Measurements from ENCODE around the gene CD276.
"Not testable (repeated sequence)": the region's sequence is repeated elsewhere in the genome, so short reads cannot be mapped to it uniquely, and the experiment has no call there.

Gene CD276

DNA sequence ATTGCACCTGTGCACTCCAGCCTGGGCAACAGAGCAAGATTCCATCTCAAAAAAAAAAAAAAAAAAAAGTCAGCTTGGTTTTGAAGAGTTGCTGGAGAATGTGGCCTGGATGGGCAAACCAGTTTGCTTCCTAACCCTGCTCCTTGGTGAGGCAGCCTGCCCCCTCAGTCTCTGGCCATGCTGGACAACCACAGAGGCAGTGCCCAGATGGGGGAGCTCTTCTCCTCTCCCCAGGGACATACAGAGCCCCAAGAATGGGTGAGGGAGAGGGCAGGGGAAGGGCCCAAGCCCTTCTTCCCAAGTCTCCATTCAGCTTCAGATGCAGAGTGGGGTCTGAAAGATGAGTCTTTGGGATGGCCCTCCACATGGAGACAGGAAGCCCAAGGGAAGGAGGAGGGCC, 27.9 kb downstream of the CD276 start:
- DNase-seq, result no peak

DNA sequence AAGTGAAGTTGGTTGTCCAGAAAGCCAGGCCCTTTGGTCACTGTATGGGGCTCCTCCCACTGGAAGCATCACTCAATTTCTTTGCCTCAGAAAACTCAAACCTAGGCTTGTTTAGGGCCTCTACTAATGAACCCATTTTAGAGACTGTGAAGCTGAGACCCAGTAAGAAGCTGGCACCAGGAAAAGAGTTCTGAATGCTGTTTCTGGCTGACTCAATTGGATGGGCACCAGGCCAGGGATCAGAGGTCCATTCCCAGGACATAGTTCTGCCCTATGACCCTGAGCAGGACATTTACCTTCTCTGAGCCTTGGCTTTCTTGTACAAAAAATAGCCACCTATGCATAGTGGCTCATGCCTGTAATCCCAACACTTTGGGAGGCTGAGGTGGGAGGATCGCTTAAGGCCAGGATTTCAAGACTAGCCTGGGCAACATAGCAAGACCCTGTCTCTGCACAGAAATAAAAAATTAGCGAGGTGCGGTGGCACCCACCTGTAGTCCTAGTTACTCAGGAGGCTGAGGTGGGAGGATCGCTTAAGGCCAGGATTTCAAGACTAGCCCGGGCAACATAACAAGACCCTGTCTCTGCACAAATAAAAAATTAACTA, 30.6 kb downstream of the CD276 start:
- DNase-seq, result no peak

DNA sequence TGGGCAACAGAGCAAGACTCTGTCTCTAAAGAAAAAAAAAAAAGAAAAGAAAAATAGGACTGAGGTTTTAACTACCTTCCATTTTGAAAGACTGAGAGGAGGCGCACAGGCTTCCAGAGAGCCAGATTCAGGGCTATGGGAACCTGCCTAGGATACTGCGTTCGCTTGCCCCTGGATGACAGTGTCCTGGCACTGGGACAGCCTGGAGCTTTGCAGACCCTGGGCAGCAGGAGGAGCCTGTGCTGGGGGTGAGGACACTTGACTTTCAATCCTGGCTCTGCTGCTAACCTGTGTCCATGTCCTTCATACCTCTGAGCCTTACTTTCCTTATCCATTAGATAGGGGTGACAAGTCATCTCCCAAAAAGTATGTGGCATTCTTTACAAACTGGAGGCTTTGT, 31.2 kb downstream of the CD276 start:
- DNase-seq, result no peak

- DNase-seq, result no peak
Measured at GRCh38 chr15:73716417-73716816, 32.2 kb downstream of the CD276 start.

- no peak for DNase-seq
Measured at GRCh38 chr15:73717206-73717605, 33.0 kb downstream of the CD276 start.

GRCh38 chr15:73717802-73718201, 33.6 kb downstream of the CD276 start:
- no peak for DNase-seq

DNA sequence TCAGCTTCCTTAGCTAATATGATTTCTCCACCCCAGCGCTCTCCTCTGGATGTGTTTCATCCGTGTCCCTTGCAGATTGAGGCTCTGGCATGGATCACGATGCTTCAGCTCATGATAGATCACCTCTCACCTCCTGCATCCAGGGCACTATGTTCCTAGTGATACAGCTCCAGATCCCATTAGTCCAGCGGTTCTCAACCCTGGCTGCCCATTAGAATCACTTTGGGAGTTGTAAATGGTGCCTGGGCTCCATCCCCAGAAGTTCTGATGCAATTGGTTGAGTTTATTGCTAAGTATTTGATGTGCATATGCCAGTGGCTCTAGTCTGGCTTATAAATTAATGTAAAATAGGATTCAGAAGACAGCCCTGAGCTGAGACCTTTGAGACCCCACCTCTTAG, 34.5 kb downstream of the CD276 start:
- no peak for DNase-seq

- no peak for DNase-seq
Measured at GRCh38 chr15:73722425-73722824, 38.2 kb downstream of the CD276 start.

DNA sequence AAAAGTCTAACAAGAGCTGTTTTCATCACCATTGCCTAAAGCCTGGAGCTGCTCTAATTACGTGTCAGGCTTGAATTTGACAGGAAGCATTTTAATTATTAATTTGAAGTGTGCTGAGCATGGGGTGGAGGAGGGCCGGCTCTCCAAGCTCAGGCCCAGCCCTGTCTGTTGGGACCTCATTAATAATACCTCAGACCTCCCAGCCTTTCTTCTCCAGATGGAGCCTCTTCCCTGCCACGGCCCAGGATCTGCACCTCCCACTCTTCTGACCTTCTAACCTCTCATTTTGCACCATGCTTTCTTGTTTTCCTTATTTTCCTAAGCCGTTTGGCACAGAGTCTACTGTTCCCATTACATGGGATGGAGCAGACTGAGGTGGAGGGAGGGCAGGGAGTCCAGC, 39.0 kb downstream of the CD276 start:
- no peak for DNase-seq

DNA sequence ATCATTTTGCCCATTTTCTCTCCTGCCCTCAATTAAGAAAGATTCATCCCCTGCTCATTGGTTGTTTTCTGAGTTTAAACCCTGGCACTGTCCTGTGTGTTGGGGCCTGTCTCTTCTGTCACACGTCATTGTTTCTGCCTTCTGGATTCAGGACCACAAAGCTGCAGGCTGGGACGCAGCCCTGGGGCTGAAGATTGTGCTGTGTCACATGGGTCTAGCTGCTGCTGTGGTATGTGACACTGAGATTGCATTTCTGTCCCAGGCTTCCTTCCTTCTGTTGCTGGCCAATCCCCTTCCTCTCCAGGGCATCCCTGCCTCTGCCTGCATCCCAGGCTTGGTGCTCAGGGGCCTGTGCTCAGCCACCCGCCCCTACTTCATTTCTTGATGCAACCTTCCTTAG, 40.0 kb downstream of the CD276 start:
- DNase-seq, result no peak

DNA sequence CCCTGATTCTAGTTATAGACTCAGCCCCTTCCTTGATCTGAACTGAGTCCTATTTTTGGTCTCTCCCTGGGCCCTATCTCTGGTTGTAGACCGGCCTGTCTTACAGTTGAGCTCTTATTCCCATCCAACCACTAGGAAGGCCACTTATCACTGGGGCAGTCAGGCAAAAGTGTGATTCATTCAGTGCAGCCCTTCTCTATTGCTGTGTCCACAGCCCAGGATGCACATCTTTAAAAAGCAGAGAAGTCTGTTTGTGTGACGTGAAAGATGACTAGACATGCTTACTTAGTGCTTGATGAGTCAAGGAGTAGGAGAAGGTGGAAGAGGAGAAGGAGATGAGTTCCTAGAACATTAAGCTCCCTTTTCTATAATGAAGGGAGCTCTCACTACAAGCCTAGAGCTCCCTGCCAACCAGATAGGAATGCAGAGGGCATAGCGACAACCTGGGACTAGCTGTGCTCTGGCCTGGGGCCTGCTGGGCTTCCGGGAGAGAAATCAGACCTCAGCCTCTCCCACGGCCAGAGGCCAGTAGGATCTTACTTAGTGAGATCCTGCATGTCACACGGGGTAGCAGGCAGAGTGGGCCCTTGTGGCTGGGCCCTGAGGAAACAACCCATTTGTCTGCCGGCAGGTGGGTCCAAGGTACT, 43.3 kb downstream of the CD276 start:
- no peak for DNase-seq

- DNase-seq, result not testable (repeated sequence)
Measured at GRCh38 chr15:73732051-73732450, 47.9 kb downstream of the CD276 start.

GRCh38 chr15:73732930-73733329, 48.7 kb downstream of the CD276 start:
- DNase-seq, result no peak

GRCh38 chr15:73737535-73737934, 53.4 kb downstream of the CD276 start:
- DNase-seq, result no peak

DNA sequence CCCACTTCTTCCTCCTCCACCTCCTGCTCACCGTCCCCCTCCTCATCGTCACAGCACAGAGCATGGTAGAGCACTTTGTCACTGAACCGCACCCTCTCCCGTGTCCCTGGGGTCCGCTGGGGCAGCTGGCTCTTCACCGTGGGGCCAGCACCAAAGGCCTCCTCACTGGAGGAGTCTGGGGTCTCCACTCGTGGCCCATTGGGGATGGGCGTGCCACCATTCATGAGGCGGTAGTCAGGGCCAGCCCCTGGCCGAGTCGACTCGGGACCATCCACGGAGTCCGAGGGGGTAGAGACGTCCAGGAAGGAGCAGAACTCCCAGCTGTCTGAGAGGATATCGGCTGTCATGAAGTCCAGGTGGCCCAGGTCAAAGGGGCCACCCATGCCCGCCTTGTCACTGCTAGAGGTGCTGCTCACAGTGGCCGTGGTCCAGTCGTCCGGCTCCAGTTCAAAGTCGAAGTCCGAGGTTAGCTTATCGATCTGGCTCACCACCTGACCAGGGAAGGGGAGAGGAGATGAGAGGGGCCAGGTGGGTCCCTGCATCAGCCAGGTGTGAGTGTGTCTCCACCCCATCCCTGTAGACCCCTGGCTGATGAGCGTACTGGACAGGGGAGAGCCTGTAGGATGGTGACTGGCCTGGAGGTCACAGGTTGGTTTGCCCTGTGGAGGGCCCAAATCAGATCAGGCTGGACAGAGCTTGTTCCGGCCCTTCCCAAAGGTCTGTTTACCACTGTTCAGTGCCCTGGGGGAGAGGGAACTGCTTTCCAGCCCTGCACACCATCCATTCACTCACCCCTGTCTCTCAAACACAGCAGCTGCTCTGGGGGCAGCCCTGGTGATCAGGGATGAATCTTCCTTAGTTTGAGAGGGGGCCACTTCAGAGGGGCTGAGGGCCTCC, 56.2 kb downstream of the CD276 start:
- DNase-seq, result no peak

- no peak for DNase-seq
Measured at GRCh38 chr15:73741321-73741836, 57.2 kb downstream of the CD276 start.

DNA sequence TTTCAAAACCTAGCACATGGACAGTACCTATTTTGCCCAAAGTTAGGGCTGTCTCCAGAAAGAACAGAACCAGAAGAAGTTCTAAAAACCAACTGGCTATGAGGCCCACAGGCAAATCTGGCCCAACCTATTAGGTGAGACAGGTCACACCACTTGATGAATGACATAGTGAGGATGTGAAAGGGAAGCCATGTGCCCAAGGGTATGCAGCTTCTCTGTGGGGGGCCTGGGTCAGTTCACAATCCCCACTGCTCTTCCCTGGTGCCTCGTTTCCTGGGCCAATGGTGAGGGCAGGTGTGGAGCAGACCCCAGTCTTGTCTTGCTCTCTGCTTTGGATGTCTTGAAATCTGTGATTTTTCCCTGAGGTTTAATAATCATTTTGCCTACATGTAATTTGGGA, 60.1 kb downstream of the CD276 start:
- DNase-seq, result no peak

- DNase-seq, result no peak
Measured at GRCh38 chr15:73745073-73745472, 60.9 kb downstream of the CD276 start.

GRCh38 chr15:73746261-73746660, 62.1 kb downstream of the CD276 start:
- DNase-seq, result no peak

GRCh38 chr15:73746883-73747282, 62.7 kb downstream of the CD276 start:
- DNase-seq, result no peak

DNA sequence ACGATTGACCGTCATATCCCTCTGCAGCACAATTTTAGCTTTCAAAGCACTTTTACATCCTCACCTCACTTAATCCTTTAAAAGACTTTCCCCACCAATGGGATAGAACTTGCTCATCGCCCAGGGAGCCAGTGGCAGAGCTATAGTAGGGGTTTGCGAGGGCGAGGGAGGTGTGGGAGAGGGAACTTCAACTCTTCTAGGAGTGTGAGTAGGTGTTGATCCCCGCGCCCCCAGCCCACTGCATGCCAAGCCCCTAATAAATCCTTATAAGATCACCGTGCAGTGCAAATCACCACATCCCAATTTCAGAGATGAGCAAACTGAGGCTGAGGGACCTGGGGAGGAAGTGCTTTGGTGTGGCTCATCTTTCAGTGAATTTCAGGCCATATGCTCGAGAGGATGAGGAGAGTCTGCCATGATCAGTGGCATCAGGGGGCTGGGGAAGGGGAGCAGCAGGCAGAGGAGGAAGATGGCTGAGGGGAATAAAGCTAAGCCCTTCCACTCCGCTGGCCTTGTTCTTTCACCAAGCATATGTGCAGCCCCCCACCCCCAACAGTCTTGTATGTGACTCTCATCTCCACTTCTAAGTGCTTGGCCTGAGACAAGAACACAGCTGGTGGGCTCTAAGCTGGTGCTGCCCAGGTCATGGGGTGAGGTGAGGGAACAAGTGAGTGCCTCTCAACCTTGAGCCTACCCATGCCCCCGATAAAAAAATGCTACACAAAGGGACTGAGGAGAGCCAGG, 63.8 kb downstream of the CD276 start:
- DNase-seq, result peak; percentile 59

DNA sequence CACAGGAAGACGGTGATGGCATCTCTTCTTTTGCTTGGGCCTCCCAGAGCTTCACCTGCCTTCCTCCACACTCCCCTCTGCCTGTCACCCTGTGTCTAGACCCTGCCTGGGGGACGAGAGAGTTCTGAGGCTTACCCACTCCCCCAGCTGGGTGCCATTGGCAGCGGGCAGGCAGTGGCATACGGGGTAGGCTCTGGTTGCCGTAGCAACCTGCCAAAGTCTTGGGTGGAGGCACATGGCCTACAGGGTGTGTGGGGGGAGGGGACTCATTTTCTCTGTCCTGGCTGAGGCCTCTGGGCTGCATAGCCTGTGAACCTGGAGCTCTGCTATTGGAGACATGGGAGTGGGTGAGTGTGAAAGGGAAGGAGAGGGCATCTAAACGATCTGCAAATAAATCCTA, 64.5 kb downstream of the CD276 start:
- peak; percentile 41 for DNase-seq

DNA sequence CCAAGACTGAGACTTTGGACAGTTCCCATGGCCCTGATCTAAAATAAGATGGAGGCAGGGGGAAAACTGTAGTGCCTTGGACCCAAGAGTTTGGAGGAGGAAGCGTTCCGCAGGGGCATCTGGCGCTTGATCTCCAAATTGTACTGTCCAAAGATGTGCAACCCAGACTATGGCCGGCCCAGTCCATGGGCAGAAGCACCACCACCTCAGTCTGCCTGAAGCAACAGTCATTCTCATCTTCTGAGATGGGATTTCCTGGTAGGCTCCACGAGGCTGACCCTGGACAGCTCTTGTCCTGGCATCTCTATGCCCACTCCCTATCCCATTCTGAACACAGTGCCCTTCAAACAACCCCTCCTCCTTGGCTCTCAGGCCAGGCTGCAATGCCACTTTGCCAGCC, 65.3 kb downstream of the CD276 start:
- no peak for DNase-seq
